HEK293T (cell line): ENCODE measurements around the gene STAC2.

Source experiments
- BHLHE40 ChIP-seq: fragments of 450-650 bp; IDR thresholded peaks from 2 replicates; pipeline ENCODE4 v1.6.1; 2016; ENCODE audit warnings: mild to moderate bottlenecking, moderate library complexity, borderline replicate concordance
- FOXK2 ChIP-seq: fragments of 450-650 bp; IDR thresholded peaks from 2 replicates; pipeline ENCODE4 v1.6.1; 2016; ENCODE audit warnings: mild to moderate bottlenecking
- FOXM1 ChIP-seq: fragments of 450-650 bp; IDR thresholded peaks from 2 replicates; pipeline ENCODE4 v1.6.1; 2017; ENCODE audit warnings: mild to moderate bottlenecking, borderline replicate concordance
- HDGF ChIP-seq: fragments of 450-650 bp; IDR thresholded peaks from 2 replicates; pipeline ENCODE4 v1.6.1; 2017; ENCODE audit warnings: antibody characterized with exemption, borderline replicate concordance
- L3MBTL2 ChIP-seq: fragments of 450-650 bp; conservative IDR thresholded peaks from 2 replicates; pipeline ENCODE4 v1.6.1; 2016; ENCODE audit warnings: mild to moderate bottlenecking
- LEF1 ChIP-seq: fragments of 450-650 bp; IDR thresholded peaks from 2 replicates; pipeline ENCODE4 v1.6.1; 2017; ENCODE audit warnings: mild to moderate bottlenecking, borderline replicate concordance
- NFRKB ChIP-seq: fragments of 450-650 bp; IDR thresholded peaks from 2 replicates; pipeline ENCODE4 v1.6.1; 2016; ENCODE audit warnings: mild to moderate bottlenecking, moderate library complexity
- SP1 ChIP-seq: fragments of 450-650 bp; IDR thresholded peaks from 2 replicates; pipeline ENCODE4 v1.6.1; 2017
- SUZ12 ChIP-seq: fragments of 450-650 bp; IDR thresholded peaks from 2 replicates; pipeline ENCODE4 v1.6.1; 2016; ENCODE audit warnings: mild to moderate bottlenecking
- TARDBP ChIP-seq: fragments of 450-650 bp; IDR thresholded peaks from 2 replicates; pipeline ENCODE4 v1.6.1; 2016
- TF ChIP-seq, protein P1 (sequence below): fragments of 450-650 bp; IDR thresholded peaks from 2 replicates; pipeline ENCODE4 v1.6.1; 2016

DNA sequence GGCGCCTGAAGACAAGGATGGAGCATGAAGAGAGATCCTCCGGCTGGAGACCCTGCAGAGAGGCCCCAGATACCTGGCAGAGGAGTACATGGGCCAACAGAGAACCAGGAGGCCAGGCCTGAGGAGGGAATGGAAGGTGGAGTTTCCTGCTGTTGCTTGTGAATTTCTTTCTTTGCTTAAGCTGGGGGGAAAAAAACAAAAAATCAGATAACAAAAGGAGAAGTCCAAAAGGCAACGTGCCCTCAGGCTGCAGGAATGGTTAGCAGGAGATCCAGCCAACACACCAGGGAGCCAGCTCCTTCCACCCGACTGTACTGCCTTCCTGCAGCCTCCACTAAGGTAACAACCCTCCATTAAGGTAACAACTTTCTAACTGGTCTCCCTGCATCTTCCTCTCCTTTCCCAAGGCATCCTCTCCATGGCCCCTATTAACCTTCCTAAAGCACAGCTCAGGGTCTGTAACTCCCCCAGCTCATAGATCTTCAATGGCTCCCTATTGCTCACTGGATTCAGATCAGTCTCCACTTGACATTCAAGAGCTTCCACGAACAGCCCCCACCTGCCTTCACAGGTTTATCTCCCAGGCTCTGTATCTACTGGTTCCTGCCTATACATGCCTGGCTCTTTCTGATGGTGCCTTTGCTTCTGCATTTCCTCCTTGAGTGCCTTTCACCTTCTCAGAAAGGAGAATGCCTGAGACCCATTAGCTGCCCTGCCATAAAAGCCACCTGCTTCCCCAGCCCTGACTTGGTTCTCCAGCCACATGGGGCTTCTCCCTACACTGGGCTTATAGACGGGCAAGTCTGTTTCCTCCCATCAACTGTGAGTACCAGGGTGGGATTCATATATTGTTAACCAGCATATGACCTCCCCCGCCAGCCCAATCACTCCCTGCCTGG lies 59.1 kb downstream of the STAC2 start:
- no peak for TF ChIP-seq L3MBTL2
- TF ChIP-seq HDGF = no peak
- no peak for TF ChIP-seq TARDBP
- TF ChIP-seq SUZ12 = no peak
- TF ChIP-seq LEF1 = no peak
- TF ChIP-seq FOXK2 = no peak
- TF ChIP-seq BHLHE40 = no peak
- TF ChIP-seq FOXM1 = no peak
- no peak for TF ChIP-seq NFRKB
- TF ChIP-seq SP1 = no peak
- TF ChIP-seq, protein P1, sequence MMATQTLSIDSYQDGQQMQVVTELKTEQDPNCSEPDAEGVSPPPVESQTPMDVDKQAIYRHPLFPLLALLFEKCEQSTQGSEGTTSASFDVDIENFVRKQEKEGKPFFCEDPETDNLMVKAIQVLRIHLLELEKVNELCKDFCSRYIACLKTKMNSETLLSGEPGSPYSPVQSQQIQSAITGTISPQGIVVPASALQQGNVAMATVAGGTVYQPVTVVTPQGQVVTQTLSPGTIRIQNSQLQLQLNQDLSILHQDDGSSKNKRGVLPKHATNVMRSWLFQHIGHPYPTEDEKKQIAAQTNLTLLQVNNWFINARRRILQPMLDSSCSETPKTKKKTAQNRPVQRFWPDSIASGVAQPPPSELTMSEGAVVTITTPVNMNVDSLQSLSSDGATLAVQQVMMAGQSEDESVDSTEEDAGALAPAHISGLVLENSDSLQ = no peak
